Measurements from ENCODE around the gene ATXN1.

ATXN1 gene

DNA sequence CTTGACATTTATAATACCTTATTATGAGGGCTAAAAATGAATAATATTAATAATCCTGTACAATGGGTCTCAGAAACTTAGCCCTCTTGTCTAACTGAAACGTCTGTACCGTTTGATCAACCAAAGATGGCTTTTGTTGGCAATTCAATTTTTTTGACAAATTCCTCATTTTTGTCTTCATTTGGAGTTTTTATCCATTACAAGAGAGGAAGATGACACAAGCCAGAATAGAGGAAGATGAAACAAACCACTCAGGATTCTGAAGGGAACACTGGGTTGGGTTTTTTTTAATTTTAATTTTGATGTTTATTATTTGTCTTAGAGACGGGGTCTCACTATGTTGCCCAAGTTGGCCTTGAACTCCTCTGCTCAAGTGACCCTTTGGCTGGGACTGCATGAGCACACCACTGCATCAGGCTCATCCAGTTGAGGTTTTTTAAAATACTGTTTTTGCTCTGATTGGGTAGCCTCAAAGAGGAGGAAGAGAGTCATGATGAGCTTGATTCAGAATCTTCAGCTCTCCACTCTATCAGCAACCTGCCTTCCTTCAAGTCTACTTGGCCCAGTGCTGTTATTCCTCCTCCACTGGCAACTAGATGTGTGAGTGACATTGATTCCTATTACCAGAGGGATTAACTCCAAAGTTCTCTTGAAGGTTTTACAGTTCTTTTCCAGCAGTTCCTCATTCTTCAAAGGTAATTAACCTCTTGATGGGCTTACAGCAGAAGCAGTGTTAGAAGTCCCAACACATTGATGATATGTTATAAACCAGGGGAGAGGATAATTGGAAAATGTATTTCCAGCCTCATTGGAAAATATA is 71.3 kb downstream of the ATXN1 start:
- peaks cover 35% of the 10 kb centered on the region for H3K4me1 ChIP-seq (ENCODE audit: control insufficient read depth, insufficient read depth, low read length)
- ChIA-PET CTCF (interaction anchor here (0.5 to 0.6 kb wide), 2 partner anchors 178 to 1448 kb away, joined by 3 to 5 read pairs; no protein-coding TSS in a partner anchor), POLR2A (interaction anchor here (0.6 kb wide), 2 partner anchors 8 to 37 kb away, joined by 4 to 7 read pairs; no protein-coding TSS in a partner anchor)

More for the DNA sequence above, 71.3 kb downstream of the ATXN1 start:
- Histone ChIP-seq H3K27ac (ENCODE audit: extremely low read depth, low read depth, low read length) (no peak overlapping the region), H3K4me3 (ENCODE audit: low read depth, low read length) (no peak overlapping the region), H3K36me3 (ENCODE audit: control insufficient read depth in 2 of 2, insufficient read depth in 1 of 2, low read length in 2 of 2) (no peaks in the 10 kb centered on the region), H3K9me3 (ENCODE audit: control insufficient read depth, insufficient read depth, low read depth, low read length) (no peaks in the 10 kb centered on the region)
- TF ChIP-seq, protein P1, sequence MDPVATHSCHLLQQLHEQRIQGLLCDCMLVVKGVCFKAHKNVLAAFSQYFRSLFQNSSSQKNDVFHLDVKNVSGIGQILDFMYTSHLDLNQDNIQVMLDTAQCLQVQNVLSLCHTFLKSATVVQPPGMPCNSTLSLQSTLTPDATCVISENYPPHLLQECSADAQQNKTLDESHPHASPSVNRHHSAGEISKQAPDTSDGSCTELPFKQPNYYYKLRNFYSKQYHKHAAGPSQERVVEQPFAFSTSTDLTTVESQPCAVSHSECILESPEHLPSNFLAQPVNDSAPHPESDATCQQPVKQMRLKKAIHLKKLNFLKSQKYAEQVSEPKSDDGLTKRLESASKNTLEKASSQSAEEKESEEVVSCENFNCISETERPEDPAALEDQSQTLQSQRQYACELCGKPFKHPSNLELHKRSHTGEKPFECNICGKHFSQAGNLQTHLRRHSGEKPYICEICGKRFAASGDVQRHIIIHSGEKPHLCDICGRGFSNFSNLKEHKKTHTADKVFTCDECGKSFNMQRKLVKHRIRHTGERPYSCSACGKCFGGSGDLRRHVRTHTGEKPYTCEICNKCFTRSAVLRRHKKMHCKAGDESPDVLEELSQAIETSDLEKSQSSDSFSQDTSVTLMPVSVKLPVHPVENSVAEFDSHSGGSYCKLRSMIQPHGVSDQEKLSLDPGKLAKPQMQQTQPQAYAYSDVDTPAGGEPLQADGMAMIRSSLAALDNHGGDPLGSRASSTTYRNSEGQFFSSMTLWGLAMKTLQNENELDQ (tag by site-specific recombination; IDR thresholded peaks at IDR 0.05; ENCODE audit: low read depth) = no peak
- TF ChIP-seq PRDM2 (tag by site-specific recombination; IDR thresholded peaks at IDR 0.05; ENCODE audit: borderline replicate concordance) (no peak), ZNF571 (tag by site-specific recombination; IDR thresholded peaks at IDR 0.05) (no peak), ZNF391 (tag by site-specific recombination; IDR thresholded peaks at IDR 0.05; ENCODE audit: borderline replicate concordance, low read depth) (no peak), ZSCAN16 (tag by site-specific recombination; IDR thresholded peaks at IDR 0.05) (no peak), SETDB1 (IDR thresholded peaks at IDR 0.05; ENCODE audit: insufficient read length, low read length) (no peak), ZNF561 (tag by site-specific recombination; IDR thresholded peaks at IDR 0.05; ENCODE audit: borderline replicate concordance) (no peak), ZNF2 (tag by site-specific recombination; IDR thresholded peaks at IDR 0.05) (no peak), GLI2 (tag by site-specific recombination; IDR thresholded peaks at IDR 0.05; ENCODE audit: borderline replicate concordance, low read depth) (no peak), ZNF654 (tag by site-specific recombination; IDR thresholded peaks at IDR 0.05; ENCODE audit: low read depth) (no peak), ZNF221 (tag by site-specific recombination; IDR thresholded peaks at IDR 0.05; ENCODE audit: borderline replicate concordance) (no peak), MZF1 (tag by site-specific recombination; IDR thresholded peaks at IDR 0.05; ENCODE audit: borderline replicate concordance) (no peak), ZNF169 (tag by site-specific recombination; IDR thresholded peaks at IDR 0.05) (no peak), GLIS1 (tag by site-specific recombination; IDR thresholded peaks at IDR 0.05) (no peak), HOXD13 (CRISPR knock-in tag; IDR thresholded peaks at IDR 0.05; ENCODE audit: borderline replicate concordance) (no peak), ZNF341 (tag by site-specific recombination; IDR thresholded peaks at IDR 0.05; ENCODE audit: low read depth) (no peak)
- TF ChIP-seq, protein P2, sequence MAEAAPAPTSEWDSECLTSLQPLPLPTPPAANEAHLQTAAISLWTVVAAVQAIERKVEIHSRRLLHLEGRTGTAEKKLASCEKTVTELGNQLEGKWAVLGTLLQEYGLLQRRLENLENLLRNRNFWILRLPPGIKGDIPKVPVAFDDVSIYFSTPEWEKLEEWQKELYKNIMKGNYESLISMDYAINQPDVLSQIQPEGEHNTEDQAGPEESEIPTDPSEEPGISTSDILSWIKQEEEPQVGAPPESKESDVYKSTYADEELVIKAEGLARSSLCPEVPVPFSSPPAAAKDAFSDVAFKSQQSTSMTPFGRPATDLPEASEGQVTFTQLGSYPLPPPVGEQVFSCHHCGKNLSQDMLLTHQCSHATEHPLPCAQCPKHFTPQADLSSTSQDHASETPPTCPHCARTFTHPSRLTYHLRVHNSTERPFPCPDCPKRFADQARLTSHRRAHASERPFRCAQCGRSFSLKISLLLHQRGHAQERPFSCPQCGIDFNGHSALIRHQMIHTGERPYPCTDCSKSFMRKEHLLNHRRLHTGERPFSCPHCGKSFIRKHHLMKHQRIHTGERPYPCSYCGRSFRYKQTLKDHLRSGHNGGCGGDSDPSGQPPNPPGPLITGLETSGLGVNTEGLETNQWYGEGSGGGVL (tag by site-specific recombination; IDR thresholded peaks at IDR 0.05) = no peak
- TF ChIP-seq, protein P3, sequence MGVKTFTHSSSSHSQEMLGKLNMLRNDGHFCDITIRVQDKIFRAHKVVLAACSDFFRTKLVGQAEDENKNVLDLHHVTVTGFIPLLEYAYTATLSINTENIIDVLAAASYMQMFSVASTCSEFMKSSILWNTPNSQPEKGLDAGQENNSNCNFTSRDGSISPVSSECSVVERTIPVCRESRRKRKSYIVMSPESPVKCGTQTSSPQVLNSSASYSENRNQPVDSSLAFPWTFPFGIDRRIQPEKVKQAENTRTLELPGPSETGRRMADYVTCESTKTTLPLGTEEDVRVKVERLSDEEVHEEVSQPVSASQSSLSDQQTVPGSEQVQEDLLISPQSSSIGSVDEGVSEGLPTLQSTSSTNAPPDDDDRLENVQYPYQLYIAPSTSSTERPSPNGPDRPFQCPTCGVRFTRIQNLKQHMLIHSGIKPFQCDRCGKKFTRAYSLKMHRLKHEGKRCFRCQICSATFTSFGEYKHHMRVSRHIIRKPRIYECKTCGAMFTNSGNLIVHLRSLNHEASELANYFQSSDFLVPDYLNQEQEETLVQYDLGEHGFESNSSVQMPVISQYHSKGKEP (tag by site-specific recombination; IDR thresholded peaks at IDR 0.05) = no peak
- TF ChIP-seq, protein P4, sequence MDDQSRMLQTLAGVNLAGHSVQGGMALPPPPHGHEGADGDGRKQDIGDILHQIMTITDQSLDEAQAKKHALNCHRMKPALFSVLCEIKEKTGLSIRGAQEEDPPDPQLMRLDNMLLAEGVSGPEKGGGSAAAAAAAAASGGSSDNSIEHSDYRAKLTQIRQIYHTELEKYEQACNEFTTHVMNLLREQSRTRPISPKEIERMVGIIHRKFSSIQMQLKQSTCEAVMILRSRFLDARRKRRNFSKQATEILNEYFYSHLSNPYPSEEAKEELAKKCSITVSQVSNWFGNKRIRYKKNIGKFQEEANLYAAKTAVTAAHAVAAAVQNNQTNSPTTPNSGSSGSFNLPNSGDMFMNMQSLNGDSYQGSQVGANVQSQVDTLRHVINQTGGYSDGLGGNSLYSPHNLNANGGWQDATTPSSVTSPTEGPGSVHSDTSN (CRISPR knock-in tag; IDR thresholded peaks at IDR 0.05) = no peak
- TF ChIP-seq, protein P5, sequence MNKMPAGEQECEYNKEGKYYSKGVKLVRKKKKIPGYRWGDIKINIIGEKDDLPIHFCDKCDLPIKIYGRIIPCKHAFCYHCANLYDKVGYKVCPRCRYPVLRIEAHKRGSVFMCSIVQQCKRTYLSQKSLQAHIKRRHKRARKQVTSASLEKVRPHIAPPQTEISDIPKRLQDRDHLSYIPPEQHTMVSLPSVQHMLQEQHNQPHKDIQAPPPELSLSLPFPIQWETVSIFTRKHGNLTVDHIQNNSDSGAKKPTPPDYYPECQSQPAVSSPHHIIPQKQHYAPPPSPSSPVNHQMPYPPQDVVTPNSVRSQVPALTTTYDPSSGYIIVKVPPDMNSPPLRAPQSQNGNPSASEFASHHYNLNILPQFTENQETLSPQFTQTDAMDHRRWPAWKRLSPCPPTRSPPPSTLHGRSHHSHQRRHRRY (tag by site-specific recombination; IDR thresholded peaks at IDR 0.05) = no peak
